PC-9 (cell line): Measurements from ENCODE around the gene ACRV1. TPM values are rescaled to one million over a fixed set of nuclear protein-coding genes. Genes with fewer than 3 reads are reported as not detected.
A peak's percentile ranks its signal among the peaks of the same experiment; 100 is the strongest.

Experiments used
- BruUV-seq: library from RNA; stranded (reverse); fragments of 400-500 nt; replicated peaks from 2 replicates; lab custom pipeline; 2021; lab: Mats Ljungman, UMichigan
- CTCF ChIA-PET: fragments of 300-600 bp; sonication (Branson Sonifier 250); formaldehyde crosslinking; loops from one replicate; lab custom pipeline; 2022; ENCODE audit warnings: antibody characterized with exemption; lab: Charles Lee
- POLR2A ChIA-PET: fragments of 300-600 bp; sonication (Branson Sonifier 250); formaldehyde crosslinking; loops from one replicate; lab custom pipeline; 2022; ENCODE audit warnings: antibody characterized with exemption; ENCODE audit not compliant: unreplicated experiment; lab: Charles Lee
- DNase-seq, 2 experiments: peaks; one replicate each; pipeline versions ENCODE4 v3.0.0 to v3.0.0-alpha.2; 2015 to 2022; ENCODE audit warnings: mixed read lengths in 1 of 2
- H2AFZ ChIP-seq: fragments of 200-600 bp; sonication (generic); 2 replicates; pipeline ENCODE4 v1.8.1; 2017; ENCODE audit warnings: antibody characterized with exemption
- H3F3A ChIP-seq: fragments of 200-600 bp; sonication (generic); 2 replicates; pipeline ENCODE4 v1.8.1; 2017; ENCODE audit warnings: antibody characterized with exemption, mild to moderate bottlenecking, low read depth; ENCODE audit not compliant: insufficient read depth
- H3K27ac ChIP-seq: fragments of 200-600 bp; sonication (generic); 2 replicates; pipeline ENCODE4 v1.6.1; 2016; ENCODE audit warnings: mixed run types
- H3K27me3 ChIP-seq: fragments of 200-600 bp; sonication (generic); 2 replicates; pipeline ENCODE4 v1.6.1; 2016; ENCODE audit warnings: low read depth, mixed run types; ENCODE audit not compliant: insufficient read depth
- H3K36me3 ChIP-seq: fragments of 200-600 bp; sonication (generic); 2 replicates; pipeline ENCODE4 v1.6.1; 2016; ENCODE audit warnings: low read depth, mixed run types
- H3K4me1 ChIP-seq: fragments of 200-600 bp; sonication (generic); replicated peaks from 2 replicates; pipeline ENCODE4 v1.6.1; 2016; ENCODE audit warnings: mixed run types; ENCODE audit not compliant: insufficient read depth
- H3K4me2 ChIP-seq: fragments of 200-600 bp; sonication (generic); 2 replicates; pipeline ENCODE4 v1.6.1; 2017; ENCODE audit warnings: mixed run types
- H3K4me3 ChIP-seq: fragments of 200-600 bp; sonication (generic); 2 replicates; pipeline ENCODE4 v1.6.1; 2016; ENCODE audit warnings: mixed run types
- H3K79me2 ChIP-seq: fragments of 200-600 bp; sonication (generic); 2 replicates; pipeline ENCODE4 v1.6.1; 2017; ENCODE audit warnings: low read depth, mixed run types
- H3K9me2 ChIP-seq: fragments of 200-600 bp; sonication (generic); 2 replicates; pipeline ENCODE4 v1.8.1; 2017; ENCODE audit warnings: mild to moderate bottlenecking; ENCODE audit not compliant: insufficient read depth
- H3K9me3 ChIP-seq: fragments of 200-600 bp; sonication (generic); 2 replicates; pipeline ENCODE4 v1.8.1; 2016; ENCODE audit warnings: low read depth; ENCODE audit not compliant: insufficient read depth
- H4K20me1 ChIP-seq: fragments of 200-600 bp; sonication (generic); 2 replicates; pipeline ENCODE4 v1.8.1; 2017; ENCODE audit not compliant: insufficient read depth
- EZH2 ChIP-seq: fragments of 200-600 bp; sonication (generic); IDR thresholded peaks from 2 replicates; pipeline ENCODE4 v1.8.0; 2017; ENCODE audit warnings: antibody characterized with exemption, low read depth
- intact Hi-C: fragments of 100-400 bp; cut with micrococcal nuclease; formaldehyde crosslinking; loops from one replicate; pipeline ENCODE4 v1.10.0; 2022; ENCODE audit not compliant: unreplicated experiment
- total RNA-seq: library from RNA; stranded (reverse); gene quantifications from 2 replicates; pipeline ENCODE4 v1.2.3, GENCODE V29; 2021
- TF ChIP-seq, protein P1 (sequence below): fragments of 200-600 bp; sonication (generic); conservative IDR thresholded peaks from 2 replicates; pipeline ENCODE4 v1.6.1; 2017; ENCODE audit warnings: mixed run types, antibody characterized with exemption, mild to moderate bottlenecking, moderate library complexity

Gene ACRV1
- total RNA-seq, 1 experiment from 2014 or later = not detected

GRCh38 chr11:125679397-125679796 lies 1.2 kb downstream of the ACRV1 start:
- ChIA-PET CTCF (no interaction called here), POLR2A (no interaction called here)
- TF ChIP-seq EZH2 = no peak
- TF ChIP-seq, protein P1, sequence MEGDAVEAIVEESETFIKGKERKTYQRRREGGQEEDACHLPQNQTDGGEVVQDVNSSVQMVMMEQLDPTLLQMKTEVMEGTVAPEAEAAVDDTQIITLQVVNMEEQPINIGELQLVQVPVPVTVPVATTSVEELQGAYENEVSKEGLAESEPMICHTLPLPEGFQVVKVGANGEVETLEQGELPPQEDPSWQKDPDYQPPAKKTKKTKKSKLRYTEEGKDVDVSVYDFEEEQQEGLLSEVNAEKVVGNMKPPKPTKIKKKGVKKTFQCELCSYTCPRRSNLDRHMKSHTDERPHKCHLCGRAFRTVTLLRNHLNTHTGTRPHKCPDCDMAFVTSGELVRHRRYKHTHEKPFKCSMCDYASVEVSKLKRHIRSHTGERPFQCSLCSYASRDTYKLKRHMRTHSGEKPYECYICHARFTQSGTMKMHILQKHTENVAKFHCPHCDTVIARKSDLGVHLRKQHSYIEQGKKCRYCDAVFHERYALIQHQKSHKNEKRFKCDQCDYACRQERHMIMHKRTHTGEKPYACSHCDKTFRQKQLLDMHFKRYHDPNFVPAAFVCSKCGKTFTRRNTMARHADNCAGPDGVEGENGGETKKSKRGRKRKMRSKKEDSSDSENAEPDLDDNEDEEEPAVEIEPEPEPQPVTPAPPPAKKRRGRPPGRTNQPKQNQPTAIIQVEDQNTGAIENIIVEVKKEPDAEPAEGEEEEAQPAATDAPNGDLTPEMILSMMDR = peak; percentile 66; the same call in 1 of the 2 replicates
- H3F3A ChIP-seq = no peaks in the 10 kb centered on the region
- no peaks in the 10 kb centered on the region for H4K20me1 ChIP-seq
- BruUV-seq = no TSS peak
- H3K4me3 ChIP-seq = no peak overlapping the region
- H3K79me2 ChIP-seq = no peaks in the 10 kb centered on the region
- H2AFZ ChIP-seq = no peak overlapping the region
- H3K27me3 ChIP-seq = no peaks in the 10 kb centered on the region
- no peaks in the 10 kb centered on the region for H3K36me3 ChIP-seq
- no peaks in the 10 kb centered on the region for H3K4me1 ChIP-seq
- H3K27ac ChIP-seq = no peak overlapping the region
- no peaks in the 10 kb centered on the region for H3K9me3 ChIP-seq
- no peaks in the 10 kb centered on the region for H3K9me2 ChIP-seq
- intact Hi-C loops = no loop called here
- H3K4me2 ChIP-seq = no peak overlapping the region
- no peak for DNase-seq

- Histone ChIP-seq H3K9me3 (no peaks in the 10 kb centered on the region), H3K4me1 (no peaks in the 10 kb centered on the region), H3K4me3 (no peak overlapping the region), H3F3A (no peaks in the 10 kb centered on the region), H2AFZ (no peak overlapping the region), H3K9me2 (no peaks in the 10 kb centered on the region), H3K27ac (no peak overlapping the region), H3K4me2 (no peak overlapping the region), H3K36me3 (no peaks in the 10 kb centered on the region), H4K20me1 (no peaks in the 10 kb centered on the region), H3K79me2 (no peaks in the 10 kb centered on the region), H3K27me3 (no peaks in the 10 kb centered on the region)
- TF ChIP-seq, protein P1 = no peak
- TF ChIP-seq EZH2 = no peak
- POLR2A ChIA-PET = no interaction called here
- CTCF ChIA-PET = no interaction called here
- DNase-seq = no peak
- intact Hi-C loops = no loop called here
- no TSS peak for BruUV-seq
Observed at GRCh38 chr11:125675196-125675595, 5.5 kb downstream of the ACRV1 start.

- H3K79me2 ChIP-seq = no peaks in the 10 kb centered on the region
- H3K27me3 ChIP-seq = no peaks in the 10 kb centered on the region
- no peaks in the 10 kb centered on the region for H3K4me1 ChIP-seq
- POLR2A ChIA-PET = no interaction called here
- CTCF ChIA-PET = no interaction called here
- no peak for DNase-seq
- no peak overlapping the region for H3K4me3 ChIP-seq
- H3K27ac ChIP-seq = no peak overlapping the region
- no peak overlapping the region for H2AFZ ChIP-seq
- intact Hi-C loops = no loop called here
- H3K4me2 ChIP-seq = no peak overlapping the region
- no peaks in the 10 kb centered on the region for H3K9me2 ChIP-seq
- H3F3A ChIP-seq = no peaks in the 10 kb centered on the region
- H3K9me3 ChIP-seq = no peaks in the 10 kb centered on the region
- H3K36me3 ChIP-seq = no peaks in the 10 kb centered on the region
- no TSS peak for BruUV-seq
- no peaks in the 10 kb centered on the region for H4K20me1 ChIP-seq
- no peak for TF ChIP-seq EZH2
Observed at GRCh38 chr11:125674210-125674609, 6.4 kb downstream of the ACRV1 start.

GRCh38 chr11:125671561-125671960 lies 9.1 kb downstream of the ACRV1 start:
- Histone ChIP-seq H3K4me3 (no peak overlapping the region), H3K36me3 (peaks cover 6% of the 10 kb centered on the region; the same call in 1 of the 2 replicates), H2AFZ (no peak overlapping the region), H3K4me1 (no peaks in the 10 kb centered on the region), H3K4me2 (no peak overlapping the region), H3K9me2 (no peaks in the 10 kb centered on the region), H4K20me1 (no peaks in the 10 kb centered on the region), H3K27me3 (no peaks in the 10 kb centered on the region), H3K79me2 (no peaks in the 10 kb centered on the region), H3F3A (no peaks in the 10 kb centered on the region), H3K9me3 (peaks cover 2% of the 10 kb centered on the region; the same call in 1 of the 2 replicates), H3K27ac (no peak overlapping the region)
- intact Hi-C loops = no loop called here
- ChIA-PET POLR2A (no interaction called here), CTCF (no interaction called here)
- no peak for DNase-seq
- no TSS peak for BruUV-seq
- no peak for TF ChIP-seq EZH2
- TF ChIP-seq, protein P1 = no peak
